NCI-H1436 (cell line): Measurements from ENCODE around the gene RBFOX2.
"Not testable (repeated sequence)": the region's sequence is repeated elsewhere in the genome, so short reads cannot be mapped to it uniquely, and the experiment has no call there.

Source experiments
- DNase-seq: peaks from one replicate; lab custom pipeline; 2025; lab: John Stamatoyannopoulos, UW

Gene RBFOX2

DNA sequence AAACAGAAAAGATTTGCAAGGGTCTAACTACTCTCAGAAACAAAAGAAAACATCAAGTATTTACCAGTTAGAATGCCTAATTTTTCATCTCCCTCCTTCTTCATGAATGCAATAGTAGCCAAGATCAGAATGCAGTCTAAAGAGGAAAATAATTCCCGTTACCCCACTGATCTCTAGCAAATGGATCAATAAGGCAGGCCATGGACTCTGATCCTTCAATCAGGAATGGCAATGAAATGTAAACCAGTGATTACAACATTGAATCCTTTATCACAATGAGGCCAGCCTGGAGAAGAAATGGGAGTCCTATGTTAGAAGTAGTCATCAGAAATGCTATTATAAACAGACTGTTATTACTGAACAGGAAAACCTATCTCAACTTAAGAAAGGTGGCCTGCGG, 204.4 kb downstream of the RBFOX2 start:
- no peak for DNase-seq

DNA sequence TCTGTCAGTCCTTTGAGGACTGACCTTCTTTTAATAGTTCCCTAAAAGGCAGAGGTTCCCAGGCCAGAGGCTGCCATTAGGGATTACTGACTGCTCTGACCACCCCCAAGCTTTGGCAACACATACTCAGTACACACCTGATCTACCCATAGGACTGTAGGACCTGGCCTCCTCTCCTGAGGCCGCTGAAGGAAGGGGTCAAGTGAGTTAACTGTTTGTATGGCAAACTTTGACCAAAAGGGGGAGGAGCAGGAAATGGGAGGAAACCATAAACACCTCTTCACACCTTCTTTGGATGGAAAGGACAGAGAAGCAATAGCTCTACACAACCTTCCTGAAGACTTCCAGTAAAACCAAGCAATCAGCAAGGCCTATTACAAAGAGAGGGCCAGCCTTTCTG, 207.0 kb downstream of the RBFOX2 start:
- DNase-seq: no peak

DNA sequence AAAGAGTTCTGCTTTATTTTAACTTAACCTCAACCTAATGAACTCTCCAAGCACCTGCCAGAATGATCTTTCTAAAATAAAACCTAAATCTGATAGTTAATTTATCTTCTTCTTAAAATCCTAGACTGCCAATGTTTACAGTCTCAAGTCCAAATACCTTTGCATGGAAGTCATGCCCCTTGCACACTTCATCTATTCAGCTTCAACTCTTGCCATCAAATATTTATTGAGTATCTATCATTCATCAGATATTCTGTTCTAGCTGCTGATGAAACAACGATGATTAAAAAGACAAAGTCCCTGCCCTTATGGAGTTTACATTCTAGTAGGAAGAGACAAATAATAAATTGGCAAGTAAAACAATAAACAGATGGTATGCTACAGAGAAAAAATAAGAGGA, 209.2 kb downstream of the RBFOX2 start:
- no peak for DNase-seq

DNA sequence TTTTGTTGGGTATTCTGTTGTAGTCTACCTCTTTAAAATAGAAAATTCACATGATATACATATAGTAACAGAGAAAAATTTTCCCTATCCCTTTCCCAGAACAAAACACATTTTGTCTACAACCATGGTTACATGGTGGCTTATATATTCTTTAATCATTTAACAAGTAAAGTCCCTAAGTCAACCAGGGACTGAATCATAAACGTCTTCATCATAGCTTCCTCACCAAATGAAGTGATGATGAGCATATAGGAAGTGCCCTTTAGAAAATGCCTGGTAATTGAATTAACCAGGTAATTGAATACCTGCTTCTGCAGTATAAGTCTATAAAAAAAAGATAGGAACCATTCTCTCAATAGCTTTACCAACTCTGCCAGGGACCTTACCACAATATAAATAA, 209.7 kb downstream of the RBFOX2 start:
- no peak for DNase-seq

DNA sequence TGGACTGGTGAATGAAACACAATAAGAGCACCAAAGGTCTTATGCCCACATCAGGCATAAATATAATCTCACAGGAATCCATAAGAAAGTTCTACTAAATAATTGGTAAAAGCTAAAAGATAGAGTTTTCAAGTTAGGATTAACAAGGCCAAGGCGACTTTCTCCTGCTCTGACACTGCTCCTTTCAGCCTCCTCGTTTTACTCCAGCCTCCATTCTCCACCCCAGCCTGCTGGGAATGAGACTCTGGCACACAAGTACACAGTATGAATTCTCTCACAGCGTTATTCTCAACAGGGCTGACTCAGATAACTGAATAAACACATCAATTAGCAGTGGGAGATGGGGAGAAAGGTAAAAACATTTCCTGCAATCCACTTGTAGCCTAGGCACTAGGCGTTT, 216.0 kb downstream of the RBFOX2 start:
- DNase-seq: no peak

DNA sequence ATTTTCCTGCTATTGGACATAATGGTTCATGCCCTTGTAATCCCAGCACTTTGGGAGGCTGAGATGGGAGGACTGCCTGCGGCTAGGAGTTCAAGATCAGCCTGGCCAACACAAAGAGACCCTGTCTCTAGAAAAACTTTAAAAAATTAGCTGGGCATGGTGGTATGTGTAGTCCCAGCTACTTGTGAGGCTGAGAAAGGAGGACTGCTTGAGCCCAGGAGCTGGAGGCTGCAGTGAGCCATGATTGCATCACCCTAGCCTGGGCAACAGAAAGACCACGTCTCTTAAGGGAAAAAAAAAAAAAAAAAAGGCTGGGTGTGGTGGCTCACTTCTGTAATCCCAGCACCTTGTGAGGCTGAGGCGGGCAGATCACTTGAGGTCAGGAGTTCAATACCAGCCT, 217.0 kb downstream of the RBFOX2 start:
- DNase-seq: no peak

DNA sequence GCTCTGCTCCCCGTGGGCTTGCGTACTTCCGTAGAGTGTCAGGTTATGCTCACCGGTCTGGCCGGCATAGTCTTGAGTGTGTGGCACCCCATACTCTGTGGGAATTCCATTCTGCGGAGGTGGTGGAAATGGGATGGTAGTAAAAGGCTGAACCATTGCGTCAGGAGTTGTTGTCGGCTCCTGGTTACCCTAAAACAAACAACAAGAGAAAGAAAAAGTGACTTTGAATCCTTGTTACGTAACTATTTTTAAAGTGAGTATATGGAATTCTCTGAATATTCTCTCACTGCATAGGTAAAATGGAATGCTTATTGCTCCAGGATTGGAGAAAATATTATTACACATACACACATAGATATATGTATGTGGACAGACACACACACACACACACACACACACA, 218.8 kb downstream of the RBFOX2 start:
- no peak for DNase-seq

DNA sequence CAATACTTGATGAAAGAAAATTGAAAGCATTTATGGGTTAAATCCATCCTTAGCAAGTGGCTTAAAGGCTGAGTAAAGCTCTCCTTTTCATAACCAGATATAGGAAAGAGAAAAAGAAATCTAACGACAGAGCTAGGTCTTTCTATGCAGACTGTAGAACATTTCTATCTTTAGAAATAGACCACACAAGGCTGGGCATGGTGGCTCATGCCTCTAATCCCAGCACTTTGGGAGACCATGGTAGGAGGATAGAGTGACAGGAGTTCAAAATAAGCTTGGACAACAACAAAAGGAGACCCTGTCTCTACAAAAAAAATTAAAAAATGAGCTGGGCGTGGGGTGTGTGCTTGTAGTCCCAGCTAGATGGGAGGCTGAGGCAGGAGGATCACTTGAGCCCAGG, 220.2 kb downstream of the RBFOX2 start:
- no peak for DNase-seq

DNA sequence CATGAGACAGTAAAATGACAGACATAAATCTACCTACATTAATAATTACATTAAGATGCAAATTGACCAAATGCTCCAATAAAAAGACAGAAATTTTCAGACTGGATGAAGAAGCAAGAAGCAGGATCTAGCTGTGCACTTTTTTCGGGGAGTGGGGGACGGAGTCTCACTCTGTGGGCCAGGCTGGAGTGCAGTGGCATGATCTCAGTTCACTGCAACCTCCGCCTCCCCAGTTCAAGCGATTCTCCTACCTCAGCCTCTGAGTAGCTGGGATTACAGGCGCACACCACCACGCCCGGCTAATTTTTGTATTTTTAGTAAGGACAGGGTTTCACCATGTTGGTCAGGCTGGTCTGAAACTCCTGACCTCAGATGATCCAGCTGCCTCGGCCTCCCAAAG, 222.0 kb downstream of the RBFOX2 start:
- DNase-seq: not testable (repeated sequence)

DNA sequence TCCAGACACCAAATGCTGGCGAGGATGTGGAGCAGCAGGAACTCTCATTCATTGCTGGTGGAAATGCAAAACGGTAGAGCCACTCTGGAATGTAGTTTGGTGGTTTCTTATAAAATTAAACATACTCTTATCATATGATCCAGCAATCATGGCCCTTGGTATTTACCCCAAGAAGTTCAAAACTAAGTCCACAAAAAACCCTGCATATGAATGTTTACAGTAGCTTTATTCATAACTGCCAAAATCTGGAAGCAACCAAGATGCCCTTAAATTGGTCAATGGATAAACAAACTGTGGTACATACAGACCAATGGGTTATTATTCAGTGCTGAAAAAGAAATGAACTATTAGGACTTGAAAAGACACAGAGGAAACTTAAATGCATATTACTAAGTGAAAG, 223.2 kb downstream of the RBFOX2 start:
- DNase-seq: no peak

DNA sequence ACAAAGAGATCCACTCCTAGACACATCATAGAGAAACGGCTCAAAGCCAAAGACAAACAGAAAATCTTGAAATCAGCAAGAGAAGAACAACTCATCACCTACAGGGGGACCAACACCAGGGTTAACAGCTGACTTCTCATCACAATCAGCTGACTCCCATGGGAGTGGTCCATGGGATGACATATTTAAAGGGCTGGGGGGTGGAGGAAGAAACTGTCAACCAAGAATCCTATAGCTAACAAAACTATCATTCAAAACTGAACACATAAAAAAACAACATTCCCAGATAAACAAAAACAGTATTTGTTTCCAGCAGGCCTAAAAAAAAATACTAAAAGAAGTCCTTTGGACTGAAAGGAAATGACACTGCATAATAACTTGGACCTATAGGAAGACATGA, 224.2 kb downstream of the RBFOX2 start:
- no peak for DNase-seq

DNA sequence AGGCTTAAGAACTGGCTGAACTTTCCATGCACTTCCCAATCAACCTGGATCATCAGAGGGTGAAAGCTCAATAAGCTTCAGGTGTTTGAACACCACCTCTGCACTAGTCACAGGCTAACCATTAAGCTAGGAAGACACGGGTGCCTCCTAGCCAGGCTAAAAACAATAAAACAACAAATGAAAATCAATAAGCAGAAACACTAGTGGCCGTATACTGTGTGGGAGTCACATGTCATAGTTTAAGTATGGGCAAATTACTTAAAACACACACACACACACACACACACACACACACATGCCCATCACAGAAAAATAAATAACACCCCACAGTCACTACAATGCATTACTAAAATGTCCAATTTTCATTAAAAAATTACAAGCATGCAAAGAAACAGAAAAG, 225.7 kb downstream of the RBFOX2 start:
- DNase-seq: no peak

DNA sequence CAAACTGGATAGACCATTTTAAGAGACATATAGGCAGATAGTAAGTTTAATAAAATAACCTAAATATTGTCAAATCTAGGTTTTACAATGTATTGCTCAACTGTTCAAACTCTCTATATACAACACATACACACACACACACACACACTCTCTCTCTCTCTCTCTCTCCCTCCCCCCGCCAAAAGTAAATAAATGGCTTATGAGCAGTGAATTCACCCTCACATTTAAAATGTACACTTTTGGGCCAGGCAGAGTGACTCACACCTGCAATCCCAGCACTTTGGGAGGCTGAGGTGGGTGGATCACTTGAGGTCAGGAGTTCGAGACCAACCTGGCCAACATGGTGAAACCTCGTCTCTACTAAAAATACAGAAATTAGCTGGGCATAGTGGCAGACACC, 227.3 kb downstream of the RBFOX2 start:
- not testable (repeated sequence) for DNase-seq

DNA sequence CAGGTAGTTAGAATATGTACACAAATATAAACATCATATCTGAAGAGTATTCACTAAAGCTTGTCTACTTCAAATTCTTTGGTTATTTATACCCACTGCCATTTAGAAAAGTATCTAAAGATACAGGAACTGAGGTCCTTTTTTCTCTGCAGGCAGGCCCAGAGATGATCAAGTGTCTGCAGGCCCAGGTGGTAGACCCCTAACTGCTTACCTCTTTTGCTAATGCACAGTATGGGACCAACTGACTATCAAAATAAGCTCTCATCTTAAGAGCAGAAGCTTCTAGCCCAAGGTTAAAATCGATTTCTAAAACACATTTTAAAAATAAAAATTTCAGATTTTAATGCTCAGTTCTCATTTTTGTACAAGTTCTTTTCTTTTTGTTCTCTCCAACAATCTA, 229.5 kb downstream of the RBFOX2 start:
- no peak for DNase-seq

DNA sequence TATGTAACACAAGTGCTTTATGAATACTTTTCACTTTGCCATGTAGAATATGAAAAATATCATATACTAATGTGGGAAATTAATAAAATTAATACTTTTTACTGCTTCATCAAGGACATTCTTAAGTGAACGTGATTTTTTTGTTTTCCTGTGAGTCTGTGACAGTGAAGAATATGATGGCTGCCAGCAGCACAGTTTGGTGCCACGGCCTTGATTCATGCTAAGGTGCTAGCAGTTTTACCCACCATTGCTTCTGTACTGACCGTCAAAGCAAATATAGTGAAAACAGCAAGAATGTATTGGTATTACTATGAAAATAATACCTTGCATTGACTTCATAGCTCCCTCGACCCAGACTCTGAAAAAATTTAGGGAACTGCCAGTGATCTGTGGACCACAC, 231.2 kb downstream of the RBFOX2 start:
- no peak for DNase-seq

DNA sequence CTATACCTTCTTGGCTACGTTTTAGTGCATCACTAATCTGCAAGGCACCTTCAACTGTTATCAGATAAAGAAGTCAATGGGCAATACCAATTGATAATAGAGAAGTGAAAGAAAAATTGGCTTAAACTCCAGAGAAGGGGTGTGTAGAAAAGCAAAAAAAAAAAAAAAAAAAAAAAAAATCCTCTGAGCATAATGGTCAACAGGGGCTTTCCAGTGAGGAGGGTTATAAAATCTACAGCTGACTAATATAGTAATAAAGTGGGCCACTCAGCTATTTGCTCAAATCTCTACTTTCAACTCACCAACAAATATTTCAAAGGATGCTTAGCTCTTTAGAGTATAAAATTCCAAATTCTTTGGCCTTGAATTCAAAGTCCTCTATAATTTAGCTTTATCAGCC, 233.1 kb downstream of the RBFOX2 start:
- DNase-seq: no peak

DNA sequence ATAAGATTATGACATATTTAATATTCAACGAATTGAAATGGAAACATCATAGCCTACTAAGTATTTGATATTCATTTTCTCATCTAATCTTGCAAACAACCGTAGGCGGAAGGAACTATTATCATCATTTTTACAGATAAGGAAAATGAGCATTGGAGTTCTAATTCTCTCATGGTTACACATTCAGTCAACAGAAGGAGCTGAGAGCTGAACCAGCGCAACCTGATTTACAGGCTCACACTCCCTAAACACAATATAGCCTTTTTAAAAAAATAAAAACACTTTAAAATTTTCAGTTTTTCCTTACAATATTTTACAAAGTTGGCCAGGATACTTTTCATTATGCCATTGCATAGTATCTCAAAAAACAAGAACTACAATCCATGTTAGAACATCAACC, 236.1 kb downstream of the RBFOX2 start:
- DNase-seq: no peak

DNA sequence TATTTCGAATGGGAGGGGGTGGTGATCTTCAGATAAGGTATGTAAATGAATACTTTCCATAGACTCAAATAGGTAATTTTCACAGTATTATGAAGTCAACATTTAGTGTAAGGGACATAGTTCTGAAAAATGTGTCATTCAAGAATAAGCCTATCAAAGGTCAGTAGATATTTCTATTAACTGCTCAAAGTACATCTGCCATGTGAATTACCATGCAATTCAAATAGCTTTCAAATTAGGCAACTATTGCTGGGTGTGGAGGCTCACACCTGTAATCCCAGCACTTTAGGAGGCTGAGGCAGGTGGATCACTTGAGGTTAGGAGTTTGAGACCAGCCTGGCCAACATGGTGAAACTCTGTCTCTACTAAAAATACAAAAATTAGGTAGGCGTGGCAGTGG, 236.8 kb downstream of the RBFOX2 start:
- DNase-seq: not testable (repeated sequence)

DNA sequence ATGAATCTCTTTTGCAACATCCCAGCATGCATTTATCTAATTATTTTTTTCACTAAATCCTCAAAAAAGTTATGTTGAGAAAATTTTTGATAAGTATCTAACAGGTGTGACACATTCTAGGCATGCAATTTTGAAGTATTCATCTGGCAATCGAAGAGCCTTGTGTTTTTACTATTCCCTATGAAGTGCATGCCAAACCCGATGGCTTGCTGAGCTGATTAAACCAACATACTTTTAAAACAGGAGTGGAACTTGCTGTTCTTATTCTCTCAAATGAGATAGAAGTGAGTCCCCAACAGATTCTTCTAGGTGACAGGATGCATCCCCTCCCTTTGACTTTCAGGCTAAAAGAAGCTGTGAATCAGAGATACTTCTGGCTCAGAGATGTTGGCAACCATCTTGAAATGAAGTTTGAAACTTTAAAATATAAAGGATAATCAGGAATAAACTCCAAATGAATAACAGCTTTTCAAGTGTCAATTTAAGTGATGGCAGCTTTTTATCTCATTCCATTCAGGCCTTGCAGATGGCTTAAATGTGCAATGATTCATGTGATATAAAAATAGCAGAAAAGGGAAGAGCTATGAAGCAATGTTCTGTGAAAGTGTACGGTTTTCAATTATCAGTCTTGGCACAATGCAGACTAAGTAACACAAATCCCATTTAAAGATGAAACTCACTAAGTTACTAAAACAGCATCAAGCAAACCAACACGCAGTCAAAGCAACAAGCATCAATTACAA, 243.3 kb downstream of the RBFOX2 start:
- DNase-seq: no peak

DNA sequence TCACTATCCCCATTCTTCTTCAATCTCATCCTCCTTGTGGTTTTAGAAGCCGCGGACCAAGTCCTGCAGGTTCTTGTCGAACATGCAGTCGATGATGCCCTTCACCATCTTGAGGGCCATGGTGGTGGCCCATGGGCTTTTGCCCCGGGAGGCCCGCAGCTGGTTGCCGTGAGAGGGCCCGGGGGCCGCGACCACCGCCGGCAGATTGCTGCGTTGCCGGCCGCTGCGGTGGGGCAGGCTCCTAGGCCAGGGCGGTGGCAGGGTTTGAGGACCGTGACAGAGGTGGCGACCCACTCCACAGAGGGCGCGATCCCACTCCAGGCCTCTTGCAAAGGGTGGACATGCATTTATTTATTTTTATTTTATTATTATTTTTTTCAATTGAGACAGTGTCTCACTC, 244.0 kb downstream of the RBFOX2 start:
- DNase-seq: no peak

DNA sequence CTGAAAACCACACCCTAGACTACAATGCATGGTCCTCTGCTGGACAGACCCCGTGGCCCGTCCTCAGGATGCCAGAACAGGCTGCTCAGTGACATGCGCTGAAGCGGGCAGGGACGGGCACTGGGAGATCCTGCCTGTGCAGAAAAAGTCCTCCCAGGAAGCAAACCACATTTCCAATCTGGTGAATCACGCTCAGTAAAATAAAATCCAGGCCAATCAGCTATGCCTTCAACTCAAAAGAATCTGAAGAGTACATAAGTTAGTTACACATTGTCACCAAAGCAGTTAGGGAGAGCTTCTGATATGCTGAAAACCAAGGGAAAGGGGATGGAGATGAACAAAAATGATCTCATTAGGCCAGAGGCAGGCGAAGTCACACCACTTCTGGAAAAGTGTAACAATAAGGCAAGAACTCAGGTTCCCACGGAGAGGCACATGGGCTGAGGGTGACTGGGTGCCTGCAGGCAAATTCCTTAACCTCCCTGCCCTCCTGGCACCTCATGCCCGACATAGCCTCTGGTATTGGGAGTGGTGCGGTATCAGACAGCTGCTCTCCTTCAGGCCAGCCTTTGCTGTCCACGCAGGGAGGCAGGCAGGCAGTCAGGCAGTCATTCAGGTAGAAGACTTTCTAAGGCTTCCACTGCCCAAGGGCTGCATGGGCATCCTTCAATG, 244.5 kb downstream of the RBFOX2 start:
- DNase-seq: no peak

DNA sequence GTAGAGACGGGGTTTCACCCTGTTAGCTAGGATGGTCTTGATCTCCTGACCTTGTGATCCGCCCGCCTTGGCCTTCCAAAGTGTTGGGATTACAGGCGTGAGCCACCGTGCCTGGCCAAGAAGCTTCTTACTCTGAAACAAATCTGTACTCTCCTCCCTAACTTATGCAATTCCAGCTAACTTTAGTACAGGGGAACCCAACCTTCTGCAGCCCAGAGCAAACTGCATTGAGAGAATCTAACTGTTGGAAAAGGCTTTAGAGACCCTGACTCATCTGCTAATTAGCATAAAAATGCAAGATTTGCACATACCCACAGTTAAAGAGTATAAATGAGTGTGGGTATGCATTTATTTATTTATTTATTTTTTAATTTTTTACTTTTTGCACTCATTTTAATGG, 246.1 kb downstream of the RBFOX2 start:
- DNase-seq: no peak

DNA sequence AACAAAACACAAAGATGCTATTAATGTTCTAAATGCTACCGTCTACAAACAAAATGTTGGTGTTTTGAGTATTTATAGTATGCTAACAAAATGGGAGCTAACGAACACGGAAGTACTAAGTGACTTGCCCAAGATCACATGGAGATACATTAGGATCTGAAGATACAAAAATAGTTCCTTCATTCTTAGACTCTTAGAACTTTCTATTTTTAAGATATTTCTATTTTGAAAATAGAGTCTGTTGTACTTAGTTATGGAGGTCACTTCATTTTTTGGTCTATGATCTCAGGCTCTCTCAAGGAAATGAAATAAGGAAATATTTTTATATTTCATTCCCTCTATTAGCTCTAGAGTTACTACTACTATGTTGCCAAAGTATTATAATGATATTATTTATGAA, 246.7 kb downstream of the RBFOX2 start:
- no peak for DNase-seq

DNA sequence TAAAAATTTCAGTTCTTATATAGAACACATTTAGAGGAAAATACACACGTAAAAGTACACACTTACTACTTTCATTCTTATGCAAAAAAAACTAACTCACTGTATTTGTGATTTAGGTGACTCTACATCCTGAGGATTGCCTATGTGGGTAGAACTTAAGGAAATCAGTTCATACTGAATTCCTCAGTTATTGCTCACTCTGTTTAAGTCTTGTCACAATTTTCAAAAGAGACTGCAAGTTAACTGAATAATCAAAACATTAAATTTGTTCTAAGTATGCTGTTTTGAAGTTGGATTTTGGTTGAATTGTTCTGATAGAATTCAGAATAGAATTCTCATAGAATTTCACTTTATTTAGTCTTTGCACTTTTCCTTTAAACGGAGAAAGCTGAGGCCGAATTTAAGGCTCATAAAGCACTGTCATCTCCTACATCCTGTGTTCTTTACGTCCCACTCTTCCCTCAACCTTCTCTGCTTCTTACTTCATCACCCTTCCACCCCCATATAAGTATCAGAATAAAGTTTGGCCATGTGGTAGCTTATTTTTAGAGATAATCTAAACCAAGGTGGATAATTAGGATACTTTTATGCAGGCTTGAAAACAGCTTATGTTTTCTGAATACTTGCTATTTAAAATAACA, 251.2 kb downstream of the RBFOX2 start:
- no peak for DNase-seq
